GM21423 (cell line): ENCODE measurements around the gene EVI5L.
A peak's percentile ranks its signal among the peaks of the same experiment; 100 is the strongest.

Source experiments
- ATAC-seq: cut with Tn5 transposase; IDR thresholded peaks from one replicate; pipeline ENCODE4 v1.9.1; 2021; ENCODE audit warnings: mild to moderate bottlenecking, moderate library complexity; ENCODE audit not compliant: unreplicated experiment

Gene EVI5L

DNA sequence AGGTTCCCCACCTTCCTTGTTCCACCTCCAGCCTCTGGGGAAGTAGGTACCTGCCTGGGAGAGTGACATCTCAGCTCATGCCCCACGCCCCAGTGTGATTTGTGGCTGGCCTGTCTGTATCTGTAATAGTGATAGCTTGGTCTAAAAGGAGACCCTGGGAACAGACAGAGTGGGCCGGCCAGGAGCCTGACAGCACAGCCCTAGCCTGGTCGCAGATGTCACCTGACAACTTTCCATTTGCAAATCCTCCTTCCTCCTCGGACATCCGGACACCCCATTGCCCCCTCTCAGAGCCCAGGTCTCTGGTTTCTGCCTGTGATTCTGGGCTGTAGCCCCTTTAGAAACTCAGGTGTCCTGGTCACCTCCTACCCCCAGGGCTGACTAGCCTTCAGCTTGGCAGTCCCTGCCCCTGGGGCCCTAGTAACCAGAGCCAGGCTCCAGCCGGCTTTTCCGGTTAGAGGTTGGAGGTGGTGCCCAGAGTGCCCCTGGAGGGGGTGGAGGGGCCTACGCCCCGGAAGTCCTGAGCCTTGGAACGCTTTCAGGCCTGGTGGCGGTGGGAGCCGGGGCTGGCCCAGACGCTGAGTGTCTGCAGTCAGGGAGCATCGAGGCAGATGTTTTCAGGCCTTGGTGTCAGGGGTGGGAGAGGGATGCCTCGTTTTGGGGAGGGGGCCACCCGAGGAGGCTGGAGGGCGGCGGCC lies 64.7 kb downstream of the EVI5L start:
- ATAC-seq = no peak

DNA sequence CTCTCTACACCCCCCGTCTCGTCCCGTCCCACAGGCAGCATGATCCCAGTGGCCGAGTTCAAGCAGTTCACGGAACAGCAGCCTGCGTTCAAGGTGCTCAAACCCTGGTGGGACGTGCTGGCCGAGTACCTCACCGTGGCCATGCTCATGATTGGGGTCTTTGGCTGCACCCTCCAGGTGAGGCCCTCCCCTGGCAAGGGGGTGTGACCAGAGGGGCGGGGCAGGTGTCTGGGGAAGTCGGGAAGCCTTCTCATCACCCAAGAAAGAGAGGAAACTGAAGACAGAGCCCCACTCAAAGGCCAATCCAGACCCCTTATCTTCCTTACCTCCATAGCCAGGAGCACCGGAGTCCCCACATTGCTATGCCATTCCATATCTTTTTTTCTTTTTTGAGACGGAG lies 65.5 kb downstream of the EVI5L start:
- no peak for ATAC-seq

- no peak for ATAC-seq
Observed at GRCh38 chr19:7897292-7897691, 67.3 kb downstream of the EVI5L start.

DNA sequence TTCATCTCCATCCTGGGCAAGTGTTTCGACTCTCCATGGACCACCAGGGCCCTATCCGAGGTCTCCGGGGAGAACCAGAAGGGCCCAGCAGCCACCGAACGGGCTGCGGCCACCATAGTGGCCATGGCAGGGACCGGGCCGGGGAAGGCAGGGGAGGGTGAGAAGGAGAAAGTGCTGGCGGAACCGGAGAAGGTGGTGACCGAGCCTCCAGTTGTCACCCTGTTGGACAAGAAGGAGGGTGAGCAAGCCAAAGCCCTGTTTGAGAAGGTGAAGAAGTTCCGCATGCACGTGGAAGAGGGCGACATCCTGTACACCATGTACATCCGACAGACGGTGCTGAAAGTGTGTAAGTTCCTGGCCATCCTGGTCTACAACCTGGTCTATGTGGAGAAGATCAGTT lies 68.9 kb downstream of the EVI5L start:
- ATAC-seq = no peak

GRCh38 chr19:7899751-7900378 lies 69.8 kb downstream of the EVI5L start:
- no peak for ATAC-seq

DNA sequence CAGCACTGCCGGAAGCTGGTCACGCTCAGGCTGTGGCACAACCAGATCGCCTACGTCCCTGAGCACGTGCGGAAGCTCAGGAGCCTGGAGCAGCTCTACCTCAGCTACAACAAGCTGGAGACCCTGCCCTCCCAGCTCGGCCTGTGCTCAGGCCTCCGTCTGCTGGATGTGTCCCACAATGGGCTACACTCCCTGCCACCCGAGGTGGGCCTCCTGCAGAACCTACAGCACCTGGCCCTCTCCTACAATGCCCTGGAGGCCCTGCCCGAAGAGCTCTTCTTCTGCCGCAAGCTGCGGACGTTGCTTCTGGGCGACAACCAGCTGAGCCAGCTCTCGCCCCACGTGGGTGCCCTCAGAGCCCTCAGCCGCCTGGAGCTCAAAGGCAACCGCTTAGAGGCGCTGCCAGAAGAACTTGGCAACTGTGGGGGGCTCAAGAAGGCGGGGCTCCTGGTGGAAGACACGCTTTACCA lies 70.4 kb downstream of the EVI5L start:
- ATAC-seq = no peak

- no peak for ATAC-seq
Observed at GRCh38 chr19:7900931-7901330, 70.9 kb downstream of the EVI5L start.

DNA sequence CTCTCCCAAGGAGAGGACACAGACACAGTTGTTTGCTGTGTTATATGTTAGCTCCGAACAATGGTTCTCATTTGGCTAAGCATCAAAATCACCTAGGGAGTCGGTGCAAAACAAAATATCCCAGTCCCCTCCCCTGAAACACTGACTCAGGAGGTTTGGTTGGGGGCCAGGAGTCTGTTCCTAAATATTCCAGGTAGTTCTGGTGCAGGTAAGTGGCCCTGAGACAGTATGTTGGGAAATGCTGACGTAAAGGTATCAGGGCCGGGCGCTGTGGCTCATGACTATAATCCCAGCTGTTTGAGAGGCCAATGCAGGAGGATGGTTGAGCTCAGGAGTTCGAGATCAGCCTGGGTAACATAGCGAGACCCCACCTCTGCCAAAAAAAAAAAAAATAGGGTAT lies 71.3 kb downstream of the EVI5L start:
- ATAC-seq = no peak

DNA sequence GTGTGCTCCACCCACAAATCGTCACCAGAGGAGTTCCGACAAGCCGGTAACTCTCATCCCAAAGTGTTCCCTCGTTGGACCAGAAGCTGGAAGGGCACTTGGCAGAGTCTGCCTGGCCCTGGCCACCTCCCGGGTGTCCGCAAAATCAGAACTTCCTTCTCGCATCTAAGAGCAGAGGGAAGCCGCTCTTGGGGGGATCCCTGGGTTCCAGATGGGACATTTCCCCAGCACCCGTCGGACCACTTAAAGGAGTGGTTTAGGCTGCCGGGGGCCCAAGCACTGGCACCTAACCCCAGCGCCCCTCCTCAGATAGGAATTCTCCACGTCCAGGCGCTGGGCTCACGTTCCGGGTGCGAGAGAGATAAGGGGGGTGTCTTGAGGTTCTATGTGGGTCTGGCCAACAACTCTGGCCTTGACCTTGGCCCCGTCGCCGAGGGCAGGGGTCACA lies 72.8 kb downstream of the EVI5L start:
- ATAC-seq = no peak

- ATAC-seq = peak; percentile 83
Observed at GRCh38 chr19:7903244-7904073, 73.4 kb downstream of the EVI5L start, which contains the start of gene MAP2K7. MAP2K7 (plus strand) TSS chr19:7903877; CDS start chr19:7903945, 68 bp downstream.

- peak; percentile 31 for ATAC-seq
Observed at GRCh38 chr19:7904074-7905020, 74.3 kb downstream of the EVI5L start.

DNA sequence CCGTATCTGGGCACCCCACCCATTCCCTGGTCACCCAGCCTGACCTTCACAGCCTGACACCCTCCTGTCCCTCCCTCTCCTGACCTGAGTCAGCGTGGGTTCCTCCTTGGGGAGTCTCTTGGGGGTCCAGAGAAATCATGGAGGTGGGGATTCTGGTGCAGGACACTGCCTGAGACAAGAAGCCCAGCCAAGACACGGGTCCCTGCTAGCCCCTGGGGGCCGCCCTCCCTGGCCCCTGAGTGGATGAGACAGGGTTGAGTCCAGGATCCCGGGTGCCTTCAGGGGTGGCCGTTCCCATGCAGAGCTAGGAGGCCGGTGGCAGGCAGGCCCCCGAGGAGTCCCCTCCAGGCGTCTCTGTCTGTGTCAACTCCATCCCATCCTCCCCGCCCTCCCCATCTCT lies 75.2 kb downstream of the EVI5L start:
- ATAC-seq = no peak

DNA sequence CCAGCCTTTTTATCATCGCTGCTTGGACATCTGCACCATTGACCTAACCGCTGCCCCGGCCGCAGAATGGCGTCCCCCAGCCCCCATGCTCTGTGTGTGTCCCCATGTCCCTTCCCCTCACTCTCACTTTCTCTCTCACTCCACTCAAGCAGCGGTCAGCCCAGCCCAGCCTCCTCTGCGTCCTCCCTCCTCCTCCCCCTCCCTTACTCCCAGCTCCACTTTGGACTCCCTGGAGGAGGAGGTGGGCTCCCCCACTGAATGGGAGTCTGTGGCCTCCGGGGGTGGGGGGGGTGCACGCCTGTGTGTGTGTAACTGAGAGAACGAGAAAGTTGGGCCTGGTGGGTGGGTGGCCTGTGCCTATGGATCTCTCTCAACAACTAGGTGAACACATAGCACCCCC lies 75.8 kb downstream of the EVI5L start:
- ATAC-seq = no peak

DNA sequence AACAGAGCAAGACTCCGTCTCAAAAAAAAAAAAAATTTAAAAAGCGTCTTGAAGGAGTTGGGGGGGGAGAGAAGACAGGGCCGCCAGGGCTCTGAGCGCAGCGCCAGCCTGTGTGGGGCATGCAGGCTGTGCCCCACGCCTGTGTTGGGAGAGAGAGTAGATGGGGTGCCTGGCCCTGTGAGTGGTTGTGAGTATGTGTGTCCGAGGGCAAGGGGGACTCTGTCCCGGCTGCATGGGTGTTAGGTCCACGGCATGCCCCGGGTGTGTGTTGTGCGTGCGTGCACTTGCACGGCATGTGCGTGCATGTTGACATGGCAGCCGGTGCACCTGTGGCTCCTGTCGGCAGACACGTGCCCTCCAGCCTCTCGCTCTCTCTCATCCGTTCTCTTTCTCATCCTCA lies 77.1 kb downstream of the EVI5L start:
- no peak for ATAC-seq

DNA sequence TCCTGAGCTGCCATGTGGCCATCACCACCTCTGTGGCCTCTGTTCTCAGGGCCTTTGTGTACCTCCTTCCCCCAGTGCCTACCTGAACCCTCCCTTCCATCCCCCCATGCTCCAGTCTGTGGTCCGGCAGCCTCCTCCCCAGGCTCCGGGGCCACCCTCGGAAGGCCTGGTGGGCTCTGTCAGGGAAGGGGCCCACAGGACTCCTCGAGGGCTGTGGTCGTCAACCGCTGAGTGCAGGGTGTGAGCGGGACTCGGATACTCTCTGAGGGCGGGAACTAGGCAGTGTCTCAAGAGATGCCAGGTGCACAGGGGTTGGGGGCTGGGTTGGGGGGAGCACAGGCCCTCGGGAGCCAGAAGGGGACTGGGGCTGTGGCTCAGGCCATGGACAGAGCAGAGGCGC lies 77.5 kb downstream of the EVI5L start:
- no peak for ATAC-seq

DNA sequence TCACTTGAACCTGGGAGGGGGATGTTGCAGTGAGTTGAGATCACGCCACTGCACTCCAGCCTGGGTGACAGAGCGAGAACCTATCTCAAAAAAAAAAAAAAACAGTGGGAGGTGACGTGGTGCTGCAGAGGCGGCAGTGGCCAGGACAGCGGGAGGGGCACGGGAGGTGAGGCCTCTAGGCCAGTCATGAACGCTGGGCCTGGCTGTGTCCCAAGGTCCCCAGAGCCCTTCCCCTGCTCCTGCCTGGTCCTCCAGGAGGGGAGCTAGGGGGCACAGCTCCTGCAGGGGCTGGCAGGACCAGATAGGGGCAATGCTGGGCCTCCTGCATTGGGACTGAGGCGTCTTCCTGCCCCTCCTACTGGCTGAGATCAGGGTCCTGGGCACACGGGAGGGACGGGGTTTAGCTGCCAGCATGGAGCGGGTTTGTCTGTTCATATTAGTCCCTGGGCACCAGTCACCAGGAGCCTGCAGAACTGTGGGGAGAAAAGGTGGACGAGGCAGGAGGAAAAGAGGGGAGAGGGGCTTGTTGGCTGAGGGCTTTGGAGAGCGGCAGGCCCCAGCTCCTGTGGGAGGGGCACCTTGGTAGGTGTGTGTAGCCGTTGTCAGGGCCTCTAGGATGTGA lies 78.2 kb downstream of the EVI5L start:
- no peak for ATAC-seq

GRCh38 chr19:7908742-7909461 lies 78.9 kb downstream of the EVI5L start:
- ATAC-seq = no peak

DNA sequence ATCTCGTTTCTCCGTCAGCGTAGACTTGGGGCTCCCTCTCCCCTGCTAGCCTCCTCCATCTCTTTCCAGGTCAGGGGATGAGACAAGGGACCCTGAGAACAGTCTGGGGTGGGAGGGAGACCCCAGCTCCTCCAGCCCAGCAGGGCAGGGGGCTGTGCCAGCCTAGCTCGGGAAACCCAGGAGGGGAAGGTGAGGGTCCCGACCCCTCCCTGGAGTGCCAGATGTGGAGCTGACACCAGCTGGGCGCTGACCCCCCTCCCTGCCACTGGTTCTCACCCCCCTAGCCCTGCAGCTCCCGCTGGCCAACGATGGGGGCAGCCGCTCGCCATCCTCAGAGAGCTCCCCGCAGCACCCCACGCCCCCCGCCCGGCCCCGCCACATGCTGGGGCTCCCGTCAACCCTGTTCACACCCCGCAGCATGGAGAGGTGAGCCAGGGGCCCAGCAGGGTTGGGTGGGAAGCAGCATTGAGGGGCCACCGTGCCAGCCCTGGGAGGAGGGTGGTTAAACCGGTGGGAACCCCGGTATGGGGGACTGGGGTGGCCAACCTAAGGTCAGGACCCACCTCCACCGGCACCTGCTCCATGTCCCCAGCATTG lies 79.6 kb downstream of the EVI5L start:
- no peak for ATAC-seq
